GM12878 (cell line): Measurements from ENCODE around the gene C8G. TPM values are rescaled to one million over a fixed set of nuclear protein-coding genes. Genes with fewer than 3 reads are reported as not detected.
A peak's percentile ranks its signal among the peaks of the same experiment; 100 is the strongest.

Experiments
- ATAC-seq: fragments of 200-7000 bp; cut with Tn5 transposase; 3 replicates; pipeline ENCODE4 v1.9.1; 2020; ENCODE audit warnings: mild to moderate bottlenecking, moderate library complexity
- BruUV-seq: library from RNA; stranded (reverse); fragments of 400-500 nt; replicated peaks from 2 replicates; lab custom pipeline; 2021; lab: Mats Ljungman, UMichigan
- CTCF ChIA-PET: fragments of 300-600 bp; sonication (Branson Sonifier 250); formaldehyde crosslinking; extraction: SDS; loops from one replicate; lab custom pipeline; 2021; ENCODE audit warnings: inconsistent platforms; lab: Yijun Ruan, JAX
- POLR2A ChIA-PET: fragments of 350-600 bp; formaldehyde crosslinking; extraction: SDS; loops from one replicate; lab custom pipeline; 2021; ENCODE audit warnings: inconsistent platforms; lab: Charles Lee
- RAD21 ChIA-PET: fragments of 300-600 bp; sonication (Branson Sonifier 250); formaldehyde crosslinking; loops from one replicate; lab custom pipeline; 2023; ENCODE audit warnings: antibody characterized with exemption; ENCODE audit not compliant: unreplicated experiment; lab: Charles Lee
- SMC1A ChIA-PET: fragments of 300-600 bp; sonication (Branson Sonifier 250); formaldehyde crosslinking; loops from one replicate; lab custom pipeline; 2023; ENCODE audit not compliant: unreplicated experiment, uncharacterized antibody; lab: Charles Lee
- DNase-seq: peaks from one replicate; pipeline ENCODE4 v3.0.0-alpha.2; 2011; ENCODE audit warnings: low read depth, low spot score
- FAIRE-seq: peaks from 3 replicates; lab custom pipeline; 2011; peaks lifted over from hg19 to GRCh38; lab: Jason Lieb, UNC
- H2AFZ ChIP-seq: 2 replicates; pipeline ENCODE4 v1.6.0; 2011; ENCODE audit warnings: low read depth, low read length, control low read depth; ENCODE audit not compliant: control insufficient read depth
- H3K27ac ChIP-seq: 2 replicates; pipeline ENCODE4 v1.5.1; 2011; ENCODE audit warnings: control low read depth; ENCODE audit not compliant: control insufficient read depth, insufficient read depth
- H3K27me3 ChIP-seq, 2 experiments: replicated peaks in 1 of 2; 2 replicates each; pipeline versions ENCODE4 v1.6.0 to v1.6.1; 2011; ENCODE audit warnings: low read length in 1 of 2; ENCODE audit not compliant: control insufficient read depth in 2 of 2, insufficient read depth in 2 of 2
- H3K36me3 ChIP-seq, 2 experiments: 2 replicates each; pipeline ENCODE4 v1.5.1; 2011; ENCODE audit warnings: low read length in 1 of 2; ENCODE audit not compliant: control insufficient read depth in 2 of 2, insufficient read depth in 2 of 2
- H3K4me1 ChIP-seq: 2 replicates; pipeline ENCODE4 v1.6.1; 2011; ENCODE audit warnings: mild to moderate bottlenecking, low read length, moderate library complexity, mixed read lengths; ENCODE audit not compliant: control insufficient read depth, insufficient read depth
- H3K4me2 ChIP-seq: 2 replicates; pipeline ENCODE4 v1.6.0; 2011; ENCODE audit warnings: control low read depth; ENCODE audit not compliant: control insufficient read depth, insufficient read depth
- H3K4me3 ChIP-seq: fragments of 200-600 bp; sonication (generic); 2 replicates; pipeline ENCODE4 v1.5.1; 2016
- H3K79me2 ChIP-seq: 2 replicates; pipeline ENCODE4 v1.6.0; 2011; ENCODE audit warnings: low read length; ENCODE audit not compliant: control insufficient read depth, insufficient read depth
- H3K9ac ChIP-seq: 2 replicates; pipeline ENCODE4 v1.8.0; 2011; ENCODE audit warnings: low read length, control low read depth, mixed read lengths; ENCODE audit not compliant: control insufficient read depth, insufficient read depth
- H3K9me3 ChIP-seq: replicated peaks from 3 replicates; pipeline ENCODE4 v1.5.1; 2011; ENCODE audit warnings: mild to moderate bottlenecking, low read length; ENCODE audit not compliant: control insufficient read depth, insufficient read depth
- H4K20me1 ChIP-seq: 2 replicates; pipeline ENCODE4 v1.6.0; 2011; ENCODE audit not compliant: control insufficient read depth, insufficient read depth
- CEBPB ChIP-seq, 2 experiments: fragments of 150-350 bp in 1 of 2; IDR thresholded peaks; 2 replicates each; pipeline ENCODE4 v1.6.1; 2012 to 2014; ENCODE audit warnings: low read depth in 2 of 2, low read length in 2 of 2, borderline replicate concordance in 1 of 2, inconsistent platforms in 1 of 2
- CREM ChIP-seq: IDR thresholded peaks from 2 replicates; pipeline ENCODE4 v1.6.1; 2014; ENCODE audit warnings: antibody characterized with exemption, low read depth
- E2F8 ChIP-seq: fragments of 450-650 bp; IDR thresholded peaks from 2 replicates; pipeline ENCODE4 v1.6.1; 2018; ENCODE audit warnings: mild to moderate bottlenecking, low read depth, moderate library complexity; ENCODE audit not compliant: partially characterized antibody
- FOXM1 ChIP-seq: IDR thresholded peaks from 2 replicates; pipeline ENCODE4 v1.6.1; 2012; ENCODE audit warnings: low read depth, mild to moderate bottlenecking, inconsistent platforms, low read length, moderate library complexity
- KLF5 ChIP-seq: fragments of 450-650 bp; IDR thresholded peaks from 2 replicates; pipeline ENCODE4 v1.6.1; 2014; ENCODE audit warnings: mild to moderate bottlenecking; ENCODE audit not compliant: partially characterized antibody
- LARP7 ChIP-seq: fragments of 450-650 bp; IDR thresholded peaks from 2 replicates; pipeline ENCODE4 v1.6.1; 2017; ENCODE audit warnings: mild to moderate bottlenecking
- NR2F1 ChIP-seq: fragments of 450-650 bp; conservative IDR thresholded peaks from 2 replicates; pipeline ENCODE4 v1.6.1; 2017; ENCODE audit warnings: mild to moderate bottlenecking
- RCOR1 ChIP-seq: conservative IDR thresholded peaks from 2 replicates; pipeline ENCODE4 v1.6.1; 2012; ENCODE audit warnings: low read depth, low read length, improper control_type of control experiment
- YY1 ChIP-seq: IDR thresholded peaks from 2 replicates; pipeline ENCODE4 v1.6.1; 2011; ENCODE audit warnings: low read depth, mild to moderate bottlenecking, low read length
- ZBED1 ChIP-seq: IDR thresholded peaks from 2 replicates; pipeline ENCODE4 v1.6.1; 2016; ENCODE audit warnings: borderline replicate concordance
- ZBTB11 ChIP-seq: fragments of 450-650 bp; formaldehyde crosslinking; IDR thresholded peaks from 2 replicates; pipeline ENCODE4 v1.5.0; 2022; ENCODE audit warnings: mild to moderate bottlenecking, missing genetic modification characterization
- ZNF384 ChIP-seq: IDR thresholded peaks from 2 replicates; pipeline ENCODE4 v1.6.1; 2012; ENCODE audit warnings: low read depth, mild to moderate bottlenecking, low read length, improper control_type of control experiment, borderline replicate concordance
- WGBS: methylation state at CpG from one replicate; pipeline ENCODE4 v1.1.6; 2016; ENCODE audit warnings: low lambda C conversion rate; ENCODE audit not compliant: insufficient replicate concordance, insufficient coverage; ENCODE audit errors: missing lambda C conversion rate; 5-methylcytosine and 5-hydroxymethylcytosine counted together
- in situ Hi-C: fragments of 300-500 bp; cut with MboI; formaldehyde crosslinking; loops from 9 replicates; pipeline ENCODE4 v1.14.3; 2018; ENCODE audit warnings: mixed read lengths
- intact Hi-C: fragments of 100-400 bp; cut with micrococcal nuclease; formaldehyde crosslinking; loops from one replicate; pipeline ENCODE4 v1.14.2; 2022; ENCODE audit not compliant: unreplicated experiment
- polyA plus RNA-seq, 11 experiments: library from polyadenylated mRNA; depleted of rRNA in 4 of 11; unstranded in 6 of 11; stranded (reverse) in 5 of 11; fragments of >200 nt; fragmentation: Nextera tagmentation in 4 of 11; fragmentation: Illumina TruSeq in 1 of 11; extraction: Ambion mirVana in 4 of 11; extraction: Trizol in 1 of 11; gene quantifications; 1 replicate in 1 of 11; 2 replicates in 10 of 11; pipeline versions ENCODE4 v1.2.1 to v1.2.3, GENCODE V29; 2011 to 2016; ENCODE audit warnings: inconsistent platforms in 2 of 11, missing spikeins in 2 of 11, low read depth in 1 of 11
- total RNA-seq, 4 experiments: library from RNA; depleted of rRNA in 3 of 4; stranded (reverse); fragments of >200 nt in 3 of 4; fragmentation: Illumina TruSeq in 1 of 4; extraction: Trizol in 1 of 4; gene quantifications; 2 replicates each; pipeline versions ENCODE4 v1.2.1 to v1.2.3, GENCODE V29; 2013 to 2021

Gene C8G
- total and polyA plus RNA-seq, 10 of the 15 experiments (the other 5 are each of a cell fraction or from before 2014, with no cell fraction given) = 0.26 to 0.69 (median 0.50) TPM; not detected in 7

- H3K4me1 ChIP-seq = no peaks in the 10 kb centered on the region
- intact Hi-C loops (no loop called here), in situ Hi-C loops (no loop called here)
- no peaks in the 10 kb centered on the region for H3K79me2 ChIP-seq
- BruUV-seq = no TSS peak
- ChIA-PET SMC1A (no interaction called here), POLR2A (no interaction called here), CTCF (interaction anchor here (2.0 kb wide), 1 partner anchor 57 kb away, joined by 5 read pairs; no protein-coding TSS in a partner anchor), RAD21 (no interaction called here)
- no peaks in the 10 kb centered on the region for H3K36me3 ChIP-seq
- no peak overlapping the region for H3K4me3 ChIP-seq
- H3K27ac ChIP-seq = no peak overlapping the region
- H4K20me1 ChIP-seq = no peaks in the 10 kb centered on the region
- H2AFZ ChIP-seq = no peak overlapping the region
- DNase-seq (no peak), ATAC-seq (no peak), FAIRE-seq (no peak)
- H3K9ac ChIP-seq = no peak overlapping the region
- H3K9me3 ChIP-seq = no peaks in the 10 kb centered on the region
- no peaks in the 10 kb centered on the region; a peak in 1 of 4 replicates for H3K27me3 ChIP-seq
- H3K4me2 ChIP-seq = no peak overlapping the region
- WGBS = 49% methylated on average over 11 of the region's 11 CpGs
- TF ChIP-seq NR2F1 (0 out of 2 replicates have a peak, but pooled peaks have one; percentile 23), CEBPB (IDR thresholded peaks at IDR 0.05; ENCODE audit: borderline replicate concordance in 1 of 2, low read depth in 2 of 2, low read length in 2 of 2) (no peak)
- TF ChIP-seq, all 136 proteins: peak for 1
Measured at GRCh38 chr9:136972335-136972734, 27.3 kb downstream of the C8G start.

- FAIRE-seq (no peak), DNase-seq (no peak), ATAC-seq (no peak)
- SMC1A ChIA-PET = no interaction called here
- RAD21 ChIA-PET = no interaction called here
- no peak overlapping the region for H3K9ac ChIP-seq
- no peak overlapping the region for H3K4me2 ChIP-seq
- no peaks in the 10 kb centered on the region for H3K9me3 ChIP-seq
- no peaks in the 10 kb centered on the region for H3K36me3 ChIP-seq
- TF ChIP-seq CREM = no peak
- TF ChIP-seq FOXM1 = no peak
- TF ChIP-seq LARP7 = no peak
- no peak for TF ChIP-seq ZBED1
- TF ChIP-seq ZNF384 = no peak
- TF ChIP-seq ZBTB11 (CRISPR knock-in tag) = no peak
- TF ChIP-seq YY1 = no peak
- no peak for TF ChIP-seq KLF5
- TF ChIP-seq RCOR1 = no peak
- TF ChIP-seq E2F8 = no peak
- in situ Hi-C loops (no loop called here), intact Hi-C loops (no loop called here)
- H4K20me1 ChIP-seq = no peaks in the 10 kb centered on the region
- H3K79me2 ChIP-seq = no peaks in the 10 kb centered on the region
- no peak overlapping the region for H2AFZ ChIP-seq
- WGBS = 17% methylated on average over 13 of the region's 13 CpGs
- BruUV-seq = no TSS peak
- H3K27me3 ChIP-seq = no peaks in the 10 kb centered on the region; a peak in 2 of 4 replicates
- H3K27ac ChIP-seq = no peak overlapping the region
- H3K4me1 ChIP-seq = no peaks in the 10 kb centered on the region
- POLR2A ChIA-PET = no interaction called here
- CTCF ChIA-PET = no interaction called here
- no peak overlapping the region for H3K4me3 ChIP-seq
Measured at GRCh38 chr9:136972743-136973142, 27.7 kb downstream of the C8G start.
